ENCODE measurements around the gene ZCWPW1.

GRCh38 chr7:100376066-100376465 is 52.4 kb downstream of the ZCWPW1 start:
- TF ChIP-seq, protein P1, sequence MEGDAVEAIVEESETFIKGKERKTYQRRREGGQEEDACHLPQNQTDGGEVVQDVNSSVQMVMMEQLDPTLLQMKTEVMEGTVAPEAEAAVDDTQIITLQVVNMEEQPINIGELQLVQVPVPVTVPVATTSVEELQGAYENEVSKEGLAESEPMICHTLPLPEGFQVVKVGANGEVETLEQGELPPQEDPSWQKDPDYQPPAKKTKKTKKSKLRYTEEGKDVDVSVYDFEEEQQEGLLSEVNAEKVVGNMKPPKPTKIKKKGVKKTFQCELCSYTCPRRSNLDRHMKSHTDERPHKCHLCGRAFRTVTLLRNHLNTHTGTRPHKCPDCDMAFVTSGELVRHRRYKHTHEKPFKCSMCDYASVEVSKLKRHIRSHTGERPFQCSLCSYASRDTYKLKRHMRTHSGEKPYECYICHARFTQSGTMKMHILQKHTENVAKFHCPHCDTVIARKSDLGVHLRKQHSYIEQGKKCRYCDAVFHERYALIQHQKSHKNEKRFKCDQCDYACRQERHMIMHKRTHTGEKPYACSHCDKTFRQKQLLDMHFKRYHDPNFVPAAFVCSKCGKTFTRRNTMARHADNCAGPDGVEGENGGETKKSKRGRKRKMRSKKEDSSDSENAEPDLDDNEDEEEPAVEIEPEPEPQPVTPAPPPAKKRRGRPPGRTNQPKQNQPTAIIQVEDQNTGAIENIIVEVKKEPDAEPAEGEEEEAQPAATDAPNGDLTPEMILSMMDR (IDR thresholded peaks at IDR 0.05), result no peak
- TF ChIP-seq POLR2A (IDR thresholded peaks at IDR 0.05), result no peak
